HG02759 (cell line): ENCODE measurements around the gene EHMT2.
"Not testable (repeated sequence)": the region's sequence is repeated elsewhere in the genome, so short reads cannot be mapped to it uniquely, and the experiment has no call there.

Source experiments
- ATAC-seq: cut with Tn5 transposase; IDR thresholded peaks from one replicate; pipeline ENCODE4 v1.9.1; 2021; ENCODE audit warnings: mild to moderate bottlenecking, moderate library complexity; ENCODE audit not compliant: unreplicated experiment

EHMT2 gene

GRCh38 chr6:31844507-31844906, 53.0 kb downstream of the EHMT2 start:
- no peak for ATAC-seq

GRCh38 chr6:31842053-31842452, 55.4 kb downstream of the EHMT2 start:
- no peak for ATAC-seq

- ATAC-seq = not testable (repeated sequence)
Measured at GRCh38 chr6:31839779-31840126, 57.7 kb downstream of the EHMT2 start.

GRCh38 chr6:31838968-31839367, 58.5 kb downstream of the EHMT2 start:
- ATAC-seq = no peak

GRCh38 chr6:31838114-31838553, 59.4 kb downstream of the EHMT2 start:
- not testable (repeated sequence) for ATAC-seq

GRCh38 chr6:31837369-31838113, 60.0 kb downstream of the EHMT2 start:
- no peak for ATAC-seq

- no peak for ATAC-seq
Measured at GRCh38 chr6:31836474-31837368, 60.8 kb downstream of the EHMT2 start.

- no peak for ATAC-seq
Measured at GRCh38 chr6:31836047-31836473, 61.4 kb downstream of the EHMT2 start.

GRCh38 chr6:31834367-31835250, 62.9 kb downstream of the EHMT2 start:
- ATAC-seq = peak; percentile 52

GRCh38 chr6:31831350-31832215, 65.9 kb downstream of the EHMT2 start:
- no peak for ATAC-seq

- ATAC-seq = no peak
Measured at GRCh38 chr6:31830886-31831335, 66.6 kb downstream of the EHMT2 start.
